B cell (primary cell): ENCODE measurements around the gene HOXA9.

Experiments
- EZH2 ChIP-seq: IDR thresholded peaks from 2 replicates; pipeline ENCODE4 v1.6.1; 2012; ENCODE audit warnings: borderline replicate concordance, low read depth, mild to moderate bottlenecking, moderate library complexity, low read length; ENCODE audit not compliant: insufficient read depth, poor library complexity, severe bottlenecking
- TF ChIP-seq, protein P1 (sequence below): fragments of 200-600 bp; IDR thresholded peaks from one replicate; pipeline ENCODE4 v1.8.0; 2022; ENCODE audit warnings: antibody characterized with exemption, mild to moderate bottlenecking

DNA sequence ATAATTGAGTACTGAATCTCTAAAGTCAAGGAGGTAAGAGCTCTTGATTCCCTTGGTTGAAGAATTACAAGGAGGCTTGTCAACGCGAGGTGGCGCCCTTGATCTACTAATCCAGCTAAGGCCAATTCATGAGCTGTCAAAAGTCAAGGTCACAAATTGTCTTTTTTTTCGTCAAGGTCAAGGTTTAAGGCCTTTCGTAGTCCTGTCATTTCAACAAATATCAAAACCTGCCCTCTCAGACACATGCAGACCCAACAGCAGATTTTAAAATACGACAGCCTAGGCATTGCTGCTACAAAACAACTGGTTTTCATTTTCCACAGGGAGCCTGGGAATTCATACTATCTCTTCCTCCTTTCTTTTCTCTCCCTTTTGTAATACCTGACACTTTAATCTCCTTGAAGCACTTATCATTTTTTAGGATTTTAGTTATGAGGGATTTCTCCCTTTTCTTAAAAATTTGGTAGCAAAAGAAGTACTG, 31.0 kb upstream of the HOXA9 start:
- TF ChIP-seq, protein P1, sequence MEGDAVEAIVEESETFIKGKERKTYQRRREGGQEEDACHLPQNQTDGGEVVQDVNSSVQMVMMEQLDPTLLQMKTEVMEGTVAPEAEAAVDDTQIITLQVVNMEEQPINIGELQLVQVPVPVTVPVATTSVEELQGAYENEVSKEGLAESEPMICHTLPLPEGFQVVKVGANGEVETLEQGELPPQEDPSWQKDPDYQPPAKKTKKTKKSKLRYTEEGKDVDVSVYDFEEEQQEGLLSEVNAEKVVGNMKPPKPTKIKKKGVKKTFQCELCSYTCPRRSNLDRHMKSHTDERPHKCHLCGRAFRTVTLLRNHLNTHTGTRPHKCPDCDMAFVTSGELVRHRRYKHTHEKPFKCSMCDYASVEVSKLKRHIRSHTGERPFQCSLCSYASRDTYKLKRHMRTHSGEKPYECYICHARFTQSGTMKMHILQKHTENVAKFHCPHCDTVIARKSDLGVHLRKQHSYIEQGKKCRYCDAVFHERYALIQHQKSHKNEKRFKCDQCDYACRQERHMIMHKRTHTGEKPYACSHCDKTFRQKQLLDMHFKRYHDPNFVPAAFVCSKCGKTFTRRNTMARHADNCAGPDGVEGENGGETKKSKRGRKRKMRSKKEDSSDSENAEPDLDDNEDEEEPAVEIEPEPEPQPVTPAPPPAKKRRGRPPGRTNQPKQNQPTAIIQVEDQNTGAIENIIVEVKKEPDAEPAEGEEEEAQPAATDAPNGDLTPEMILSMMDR, result peak; percentile 96
- no peak for TF ChIP-seq EZH2
